ENCODE measurements around the gene P3H3.

- TF ChIP-seq POLR2AphosphoS5 (IDR thresholded peaks at IDR 0.05) (no peak), POLR2A (IDR thresholded peaks at IDR 0.05) (no peak)
These were observed 4.0 kb upstream of the P3H3 start for GRCh38 chr12:6824085-6824775.
